ENCODE results near the gene SUSD4. TPM values are rescaled to one million over a fixed set of nuclear protein-coding genes. Genes with fewer than 3 reads are reported as not detected.

Gene SUSD4
- total RNA-seq, 2 donors from 2014 or later, result 8.8 to 32.6 TPM

DNA sequence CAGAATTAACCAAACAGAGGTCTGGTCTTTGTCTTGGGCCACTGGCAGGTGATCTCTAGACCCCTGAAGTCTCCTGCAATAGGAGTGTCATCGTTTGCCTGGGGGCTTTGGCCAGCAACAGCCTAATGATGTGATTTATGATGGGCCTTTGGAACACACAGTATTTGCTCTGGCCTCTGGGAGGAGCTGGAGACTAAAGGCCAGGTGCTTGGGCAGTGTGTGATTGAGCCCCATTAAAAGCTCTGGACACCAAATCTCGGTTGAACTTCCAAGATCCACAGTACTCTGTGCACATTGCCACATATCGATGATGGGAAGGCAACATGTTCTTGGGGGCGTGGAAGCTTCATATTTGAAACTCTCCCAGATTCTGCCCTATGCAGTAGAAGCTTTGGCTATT, 188.9 kb downstream of the SUSD4 start:
- H3K4me1 Mint-ChIP-seq, result peaks cover 9% of the 10 kb centered on the region

More for the DNA sequence above, 188.9 kb downstream of the SUSD4 start:
- no peak overlapping the region for H3K4me3 Mint-ChIP-seq
- H3K27ac Mint-ChIP-seq, result no peak overlapping the region
- H3K9me3 ChIP-seq (ENCODE audit: control insufficient read depth, low read length, poor library complexity, severe bottlenecking), result no peaks in the 10 kb centered on the region
- peaks cover 2% of the 10 kb centered on the region for H3K36me3 Mint-ChIP-seq (ENCODE audit: low read depth)
- ATAC-seq, result no peak
- no peak for DNase-seq
- no peaks in the 10 kb centered on the region for H3K27me3 Mint-ChIP-seq

Other genes starting within 250 kb of the SUSD4 start
- gene TLR5, start 220.9 kb downstream of the SUSD4 start, total RNA-seq, result 1 to 10 TPM; 2.6 to 2.8 TPM
- gene CCDC185, start 29.2 kb upstream of the SUSD4 start, total RNA-seq, result not detected